Fibroblast of the aortic adventitia (primary cell): Measurements from ENCODE around the gene THRB. TPM values are rescaled to one million over a fixed set of nuclear protein-coding genes. Genes with fewer than 3 reads are reported as not detected.
A peak's percentile ranks its signal among the peaks of the same experiment; 100 is the strongest.

ENCODE experiments used
- DNase-seq: peaks from one replicate; pipeline ENCODE4 v3.0.0-alpha.2; 2010; ENCODE audit warnings: low read depth
- H3K4me3 ChIP-seq: 2 replicates; pipeline ENCODE4 v1.5.1; 2011; ENCODE audit warnings: low read depth, mild to moderate bottlenecking, control low read depth, low read length, moderate library complexity
- CTCF ChIP-seq: IDR thresholded peaks from 2 replicates; pipeline ENCODE4 v1.5.1; 2011; ENCODE audit warnings: mild to moderate bottlenecking, low read length, control low read depth, inconsistent platforms; ENCODE audit not compliant: insufficient read depth
- total RNA-seq: library from RNA; depleted of rRNA; stranded (reverse); fragments of >200 nt; gene quantifications from 2 replicates; pipeline ENCODE4 v1.2.3, GENCODE V29; 2012; ENCODE audit warnings: low replicate concordance

THRB gene
- total RNA-seq, 1 donor = 4.7 TPM

- DNase-seq = no peak
- H3K4me3 ChIP-seq = no peak overlapping the region
- no peak for TF ChIP-seq CTCF
These were observed 106.5 kb downstream of the THRB start for GRCh38 chr3:24388159-24388558.

- peak; percentile 16 for DNase-seq
- TF ChIP-seq CTCF = no peak
These were observed 107.2 kb downstream of the THRB start for GRCh38 chr3:24387493-24387892.

GRCh38 chr3:24387000-24387399 is 107.7 kb downstream of the THRB start:
- TF ChIP-seq CTCF = no peak
- no peak for DNase-seq
- H3K4me3 ChIP-seq = no peak overlapping the region

More at GRCh38 chr3:24387493-24387892, 107.2 kb downstream of the THRB start:
- no peak overlapping the region for H3K4me3 ChIP-seq

GRCh38 chr3:24386458-24386857 is 108.2 kb downstream of the THRB start:
- H3K4me3 ChIP-seq = no peak overlapping the region
- no peak for TF ChIP-seq CTCF
- DNase-seq = no peak

- H3K4me3 ChIP-seq = no peak overlapping the region
- TF ChIP-seq CTCF = no peak
- DNase-seq = no peak
These were observed 109.5 kb downstream of the THRB start for GRCh38 chr3:24385012-24385615.

GRCh38 chr3:24382647-24383046 is 112.0 kb downstream of the THRB start:
- no peak for TF ChIP-seq CTCF
- no peak overlapping the region for H3K4me3 ChIP-seq
- no peak for DNase-seq

GRCh38 chr3:24379936-24380335 is 114.7 kb downstream of the THRB start:
- no peak for TF ChIP-seq CTCF
- no peak for DNase-seq
- no peak overlapping the region for H3K4me3 ChIP-seq
